H9 (cell line): ENCODE results near the gene ABCC3. TPM values are rescaled to one million over a fixed set of nuclear protein-coding genes. Genes with fewer than 3 reads are reported as not detected.
A peak's percentile ranks its signal among the peaks of the same experiment; 100 is the strongest.

Source experiments
- DNase-seq: peaks from one replicate; pipeline ENCODE4 v3.0.0-alpha.2; 2017
- H2AFZ ChIP-seq: one replicate; pipeline ENCODE4 v1.6.1; 2013; ENCODE audit warnings: mild to moderate bottlenecking, low read length, control low read depth, moderate library complexity
- H2AK5ac ChIP-seq: 2 replicates; pipeline ENCODE4 v1.6.1; 2013; ENCODE audit warnings: low read length, control low read depth, mixed read lengths; ENCODE audit not compliant: insufficient read length
- H2BK120ac ChIP-seq: one replicate; pipeline ENCODE4 v1.6.1; 2013; ENCODE audit warnings: low read depth, mild to moderate bottlenecking, low read length, control low read depth, inconsistent platforms; ENCODE audit not compliant: poor library complexity, severe bottlenecking
- H2BK12ac ChIP-seq: 2 replicates; pipeline ENCODE4 v1.6.1; 2013; ENCODE audit warnings: low read length, control low read depth, mixed read lengths, low read depth; ENCODE audit not compliant: insufficient read length
- H2BK15ac ChIP-seq: 2 replicates; pipeline ENCODE4 v1.6.1; 2013; ENCODE audit warnings: low read depth, low read length, control low read depth
- H2BK20ac ChIP-seq: one replicate; pipeline ENCODE4 v1.6.1; 2013; ENCODE audit warnings: low read depth, mild to moderate bottlenecking, low read length, control low read depth, inconsistent platforms; ENCODE audit not compliant: poor library complexity, severe bottlenecking
- H2BK5ac ChIP-seq: 2 replicates; pipeline ENCODE4 v1.6.1; 2013; ENCODE audit warnings: low read length, control low read depth, mixed read lengths; ENCODE audit not compliant: insufficient read length
- H3K14ac ChIP-seq: 2 replicates; pipeline ENCODE4 v1.6.1; 2013; ENCODE audit warnings: low read length, control low read depth; ENCODE audit not compliant: insufficient read depth
- H3K18ac ChIP-seq: 2 replicates; pipeline ENCODE4 v1.6.1; 2013; ENCODE audit warnings: low read depth, mild to moderate bottlenecking, mixed read lengths, low read length, control low read depth; ENCODE audit not compliant: insufficient read length
- H3K23ac ChIP-seq: 2 replicates; pipeline ENCODE4 v1.6.1; 2013; ENCODE audit warnings: low read length, control low read depth, mixed read lengths, low read depth; ENCODE audit not compliant: insufficient read length
- H3K23me2 ChIP-seq: 2 replicates; pipeline ENCODE4 v1.6.1; 2013; ENCODE audit warnings: low read depth, mild to moderate bottlenecking, mixed read lengths, low read length, control low read depth; ENCODE audit not compliant: insufficient read length, poor library complexity, severe bottlenecking
- H3K27ac ChIP-seq: 2 replicates; pipeline ENCODE4 v1.5.1; 2013; ENCODE audit warnings: low read length, control low read depth, mixed read lengths, low read depth; ENCODE audit not compliant: insufficient read length
- H3K27me3 ChIP-seq: 2 replicates; pipeline ENCODE4 v1.6.1; 2013; ENCODE audit warnings: low read length, control low read depth, inconsistent platforms; ENCODE audit not compliant: insufficient read depth
- H3K4ac ChIP-seq: 2 replicates; pipeline ENCODE4 v1.6.1; 2013; ENCODE audit warnings: low read depth, mild to moderate bottlenecking, control low read depth, inconsistent platforms, low read length, moderate library complexity
- H3K4me1 ChIP-seq: 2 replicates; pipeline ENCODE4 v1.6.1; 2013; ENCODE audit warnings: low read length, control low read depth, inconsistent platforms; ENCODE audit not compliant: insufficient read depth
- H3K4me2 ChIP-seq: 2 replicates; pipeline ENCODE4 v1.6.1; 2013; ENCODE audit warnings: low read length, control low read depth, mixed read lengths; ENCODE audit not compliant: insufficient read length, insufficient read depth
- H3K56ac ChIP-seq: 2 replicates; pipeline ENCODE4 v1.6.1; 2013; ENCODE audit warnings: low read depth, mild to moderate bottlenecking, mixed read lengths, low read length, control low read depth; ENCODE audit not compliant: insufficient read length
- H3K79me1 ChIP-seq: 2 replicates; pipeline ENCODE4 v1.6.1; 2013; ENCODE audit warnings: low read depth, mild to moderate bottlenecking, moderate library complexity, low read length, control low read depth, inconsistent platforms; ENCODE audit not compliant: insufficient read depth, poor library complexity, severe bottlenecking
- H3K79me2 ChIP-seq: 2 replicates; pipeline ENCODE4 v1.6.1; 2013; ENCODE audit warnings: low read length, control low read depth, inconsistent platforms; ENCODE audit not compliant: insufficient read depth
- H3K9ac ChIP-seq: 2 replicates; pipeline ENCODE4 v1.6.1; 2013; ENCODE audit warnings: low read length, control low read depth, mixed read lengths; ENCODE audit not compliant: insufficient read length; ENCODE audit errors: extremely low read depth
- H3K9me3 ChIP-seq: one replicate; pipeline ENCODE4 v1.6.1; 2013; ENCODE audit warnings: low read depth, low read length, inconsistent platforms; ENCODE audit not compliant: control insufficient read depth
- H3T11ph ChIP-seq: one replicate; pipeline ENCODE4 v1.6.1; 2013; ENCODE audit warnings: mild to moderate bottlenecking, low read length, control low read depth, inconsistent platforms
- H4K20me1 ChIP-seq: one replicate; pipeline ENCODE4 v1.6.1; 2013; ENCODE audit not compliant: control insufficient read depth, insufficient read length, insufficient read depth
- H4K5ac ChIP-seq: 2 replicates; pipeline ENCODE4 v1.6.1; 2013; ENCODE audit warnings: low read depth, mild to moderate bottlenecking, mixed read lengths, low read length, control low read depth; ENCODE audit not compliant: insufficient read length
- H4K8ac ChIP-seq: replicated peaks from 2 replicates; pipeline ENCODE4 v1.6.1; 2013; ENCODE audit warnings: low read length, control low read depth, mixed read lengths, low read depth; ENCODE audit not compliant: insufficient read length
- H4K91ac ChIP-seq: 2 replicates; pipeline ENCODE4 v1.6.1; 2013; ENCODE audit warnings: low read depth, mild to moderate bottlenecking, moderate library complexity, mixed read lengths, low read length, control low read depth; ENCODE audit not compliant: insufficient read length
- H3K27ac Mint-ChIP-seq, 3 experiments: 2 replicates in 2 of 3; 3 replicates in 1 of 3; pipeline ENCODE4 v1.8.0; 2020 to 2021; ENCODE audit warnings: mixed read lengths in 3 of 3, mild to moderate bottlenecking in 1 of 3, moderate library complexity in 1 of 3
- H3K27me3 Mint-ChIP-seq: 2 replicates; pipeline ENCODE4 v1.8.0; 2021; ENCODE audit warnings: low read depth, mild to moderate bottlenecking, moderate library complexity, mixed read lengths
- H3K36me3 Mint-ChIP-seq, 3 experiments: 2 replicates in 2 of 3; 3 replicates in 1 of 3; pipeline ENCODE4 v1.8.0; 2020 to 2021; ENCODE audit warnings: low read depth in 3 of 3, mixed read lengths in 3 of 3; ENCODE audit not compliant: insufficient read depth in 1 of 3
- H3K4me1 Mint-ChIP-seq, 2 experiments: 2 replicates each; pipeline ENCODE4 v1.8.0; 2020; ENCODE audit warnings: mixed read lengths in 2 of 2
- H3K4me3 Mint-ChIP-seq, 2 experiments: 2 replicates in 1 of 2; 3 replicates in 1 of 2; pipeline ENCODE4 v1.8.0; 2020 to 2021; ENCODE audit warnings: mild to moderate bottlenecking in 2 of 2, mixed read lengths in 2 of 2, moderate library complexity in 1 of 2
- H3K9me3 Mint-ChIP-seq, 2 experiments: 2 replicates in 1 of 2; 3 replicates in 1 of 2; pipeline ENCODE4 v1.8.0; 2020; ENCODE audit warnings: mild to moderate bottlenecking in 2 of 2, mixed read lengths in 2 of 2, moderate library complexity in 1 of 2
- CTCF ChIP-seq: fragments of 200-600 bp; sonication (generic); conservative IDR thresholded peaks from 3 replicates; pipeline ENCODE4 v1.8.0; 2021; ENCODE audit warnings: antibody characterized with exemption, mild to moderate bottlenecking
- WGBS: extraction: QIAGEN DNeasy Blood & Tissue Kit; methylation state at CpG from one replicate; pipeline ENCODE4 v1.1.7; 2013; ENCODE audit warnings: missing lambda C conversion rate, low lambda C conversion rate, mixed read lengths; ENCODE audit not compliant: insufficient read length; ENCODE audit errors: extremely low coverage; 5-methylcytosine and 5-hydroxymethylcytosine counted together
- total RNA-seq: library from RNA; stranded (reverse); gene quantifications from 2 replicates; pipeline ENCODE4 v1.2.1, GENCODE V29; 2021

The ABCC3 gene
- total RNA-seq, 1 experiment from 2014 or later: 0.31 TPM

- H3K9me3 ChIP-seq: no peaks in the 10 kb centered on the region
- no peak overlapping the region for H3K18ac ChIP-seq
- H2AFZ ChIP-seq: no peak overlapping the region
- no peak overlapping the region for H3T11ph ChIP-seq
- H4K5ac ChIP-seq: no peak overlapping the region
- no CpG with 5 or more reads among the region's 19 CpGs for WGBS
- no peaks in the 10 kb centered on the region for H3K79me1 ChIP-seq
- no peak overlapping the region for H3K9ac ChIP-seq
- H3K4me2 ChIP-seq: no peak overlapping the region
- H2AK5ac ChIP-seq: no peak overlapping the region
- Mint-ChIP-seq H3K4me3 (no peak overlapping the region), H3K9me3 (no peaks in the 10 kb centered on the region), H3K4me1 (peaks cover 41 to 65% of the 10 kb centered on the region in 2 experiments), H3K36me3 (no peaks in the 10 kb centered on the region), H3K27ac (no peak overlapping the region), H3K27me3 (peaks cover 19% of the 10 kb centered on the region)
- no peak overlapping the region for H2BK120ac ChIP-seq
- no peak overlapping the region for H3K23ac ChIP-seq
- peak; percentile 95 for DNase-seq
- no peak overlapping the region for H2BK15ac ChIP-seq
- H2BK20ac ChIP-seq: no peak overlapping the region
- no peak overlapping the region for H2BK12ac ChIP-seq
- H3K4me1 ChIP-seq: no peaks in the 10 kb centered on the region
- H2BK5ac ChIP-seq: no peak overlapping the region
- no peak overlapping the region for H3K56ac ChIP-seq
- no peaks in the 10 kb centered on the region for H3K23me2 ChIP-seq
- H3K27me3 ChIP-seq: no peaks in the 10 kb centered on the region
- H4K8ac ChIP-seq: no peak overlapping the region
- no peaks in the 10 kb centered on the region for H3K79me2 ChIP-seq
- no peak overlapping the region for H4K91ac ChIP-seq
- H3K27ac ChIP-seq: no peak overlapping the region
- H3K14ac ChIP-seq: no peak overlapping the region
- no peak overlapping the region for H3K4ac ChIP-seq
- peak; percentile 94 for TF ChIP-seq CTCF
- no peaks in the 10 kb centered on the region for H4K20me1 ChIP-seq
Measured at GRCh38 chr17:50626037-50626574, 8.6 kb upstream of the ABCC3 start.
